HCT116 (cell line): ENCODE measurements around the gene PFDN5. TPM values are rescaled to one million over a fixed set of nuclear protein-coding genes. Genes with fewer than 3 reads are reported as not detected.

ENCODE experiments used
- ATAC-seq: fragments of 200-7000 bp; cut with Tn5 transposase; 2 replicates; pipeline ENCODE4 v1.9.1; 2020; ENCODE audit warnings: mild to moderate bottlenecking, moderate library complexity
- BruUV-seq: library from RNA; stranded (reverse); fragments of 400-500 nt; replicated peaks from 2 replicates; lab custom pipeline; 2021; lab: Mats Ljungman, UMichigan
- CTCF ChIA-PET: fragments of 300-600 bp; sonication (Branson Sonifier 250); formaldehyde crosslinking; loops from one replicate; lab custom pipeline; 2021; ENCODE audit warnings: antibody characterized with exemption; lab: Charles Lee
- POLR2A ChIA-PET: fragments of 300-600, 350-600 bp; sonication (Branson Sonifier 250); formaldehyde crosslinking; loops from one replicate; lab custom pipeline; 2021; ENCODE audit warnings: antibody characterized with exemption; lab: Charles Lee
- RAD21 ChIA-PET, 2 experiments: fragments of 300-600 bp; sonication (Branson Sonifier 250); formaldehyde crosslinking; loops; one replicate each; lab custom pipeline; 2023; ENCODE audit warnings: low total read pairs in 2 of 2; ENCODE audit not compliant: uncharacterized antibody in 2 of 2, unreplicated experiment in 2 of 2, low non-redundant PET in 1 of 2; lab: Charles Lee
- DNase-seq: peaks from one replicate; pipeline ENCODE4 v3.0.0-alpha.2; 2010; ENCODE audit warnings: low read depth, low spot score
- H2AFZ ChIP-seq: fragments of 200-600 bp; shearing (Covaris generic), sonication (generic); 2 replicates; pipeline ENCODE4 v1.6.1; 2017; ENCODE audit warnings: low read depth, mixed run types, mixed read lengths, antibody characterized with exemption, low read length; ENCODE audit not compliant: poor library complexity, severe bottlenecking
- H3K27ac ChIP-seq: 2 replicates; pipeline ENCODE4 v1.5.1; 2012; ENCODE audit warnings: low read depth, low read length
- H3K27me3 ChIP-seq: fragments of 200-600 bp; sonication (generic); 2 replicates; pipeline ENCODE4 v1.6.1; 2016; ENCODE audit warnings: mixed run types, low read length, mixed read lengths; ENCODE audit not compliant: insufficient read depth
- H3K36me3 ChIP-seq, 2 experiments: fragments of 200-500 bp in 1 of 2; fragments of 200-600 bp in 1 of 2; sonication (Bioruptor generic) in 1 of 2; sonication (generic) in 1 of 2; 2 replicates each; pipeline versions ENCODE4 v1.5.1 to v1.6.1; 2014 to 2016; ENCODE audit warnings: low read length in 2 of 2, inconsistent platforms in 1 of 2, mixed read lengths in 1 of 2, mixed run types in 1 of 2; ENCODE audit not compliant: insufficient read depth in 2 of 2, control insufficient read depth in 1 of 2
- H3K4me1 ChIP-seq, 2 experiments: fragments of 200-600 bp in 1 of 2; sonication (generic) in 1 of 2; 2 replicates each; pipeline versions ENCODE4 v1.5.1 to v1.6.1; 2012 to 2017; ENCODE audit warnings: low read length in 2 of 2, inconsistent platforms in 1 of 2, mild to moderate bottlenecking in 1 of 2, mixed read lengths in 1 of 2, mixed run types in 1 of 2, moderate library complexity in 1 of 2; ENCODE audit not compliant: insufficient read depth in 2 of 2, control insufficient read depth in 1 of 2
- H3K4me2 ChIP-seq: fragments of 200-600 bp; sonication (generic); 2 replicates; pipeline ENCODE4 v1.6.1; 2017; ENCODE audit warnings: mixed run types, low read length, mixed read lengths
- H3K4me3 ChIP-seq, 2 experiments: fragments of 200-600 bp in 1 of 2; sonication (generic) in 1 of 2; replicated peaks in 1 of 2; 2 replicates each; pipeline ENCODE4 v1.5.1; 2011 to 2016; ENCODE audit warnings: low read length in 2 of 2, control low read depth in 1 of 2, low read depth in 1 of 2, mild to moderate bottlenecking in 1 of 2, mixed read lengths in 1 of 2, mixed run types in 1 of 2
- H3K79me2 ChIP-seq: fragments of 200-600 bp; sonication (generic); 2 replicates; pipeline ENCODE4 v1.6.1; 2017; ENCODE audit warnings: mild to moderate bottlenecking, mixed run types, low read length, moderate library complexity, mixed read lengths; ENCODE audit not compliant: insufficient read depth
- H3K9ac ChIP-seq: fragments of 200-600 bp; sonication (generic); 2 replicates; pipeline ENCODE4 v1.6.1; 2016; ENCODE audit warnings: low read length, mixed read lengths
- H3K9me2 ChIP-seq: fragments of 200-600 bp; sonication (generic), shearing (Covaris generic); 2 replicates; pipeline ENCODE4 v1.6.1; 2017; ENCODE audit warnings: mixed run types, mild to moderate bottlenecking, moderate library complexity; ENCODE audit not compliant: insufficient read depth
- H3K9me3 ChIP-seq, 2 experiments: fragments of 200-500 bp in 1 of 2; fragments of 200-600 bp in 1 of 2; sonication (Bioruptor generic) in 1 of 2; sonication (generic) in 1 of 2; 2 replicates each; pipeline ENCODE4 v1.6.1; 2014 to 2017; ENCODE audit warnings: low read length in 2 of 2, mixed read lengths in 2 of 2, inconsistent platforms in 1 of 2, low read depth in 1 of 2, mild to moderate bottlenecking in 1 of 2, mixed run types in 1 of 2, moderate library complexity in 1 of 2; ENCODE audit not compliant: control insufficient read depth in 1 of 2, insufficient read depth in 1 of 2
- H4K20me1 ChIP-seq: fragments of 200-600 bp; sonication (generic), shearing (Covaris generic); 2 replicates; pipeline ENCODE4 v1.6.1; 2017; ENCODE audit warnings: mixed run types, mild to moderate bottlenecking, moderate library complexity; ENCODE audit not compliant: insufficient read depth
- ELF1 ChIP-seq: IDR thresholded peaks from 2 replicates; pipeline ENCODE4 v1.6.1; 2012; ENCODE audit warnings: low read depth, borderline replicate concordance
- EZH2 ChIP-seq: fragments of 200-600 bp; sonication (generic); IDR thresholded peaks from 2 replicates; pipeline ENCODE4 v1.6.1; 2017; ENCODE audit warnings: antibody characterized with exemption, mixed run types
- EZH2phosphoT487 ChIP-seq: fragments of 200-600 bp; IDR thresholded peaks from 2 replicates; pipeline ENCODE4 v1.6.1; 2018; ENCODE audit warnings: antibody characterized with exemption, borderline replicate concordance
- JUND ChIP-seq: IDR thresholded peaks from 2 replicates; pipeline ENCODE4 v1.6.1; 2012
- POLR2A ChIP-seq: IDR thresholded peaks from 2 replicates; pipeline ENCODE4 v1.7.0; 2011; ENCODE audit warnings: borderline replicate concordance; ENCODE audit not compliant: insufficient read depth, insufficient read length; ENCODE audit errors: extremely low read depth
- POLR2AphosphoS5 ChIP-seq: IDR thresholded peaks from 2 replicates; pipeline ENCODE4 v1.6.1; 2011; ENCODE audit warnings: mild to moderate bottlenecking, low read depth, low read length, moderate library complexity
- SIN3A ChIP-seq: IDR thresholded peaks from 2 replicates; pipeline ENCODE4 v1.6.1; 2012; ENCODE audit warnings: low read depth
- YY1 ChIP-seq: IDR thresholded peaks from 2 replicates; pipeline ENCODE4 v1.6.1; 2011; ENCODE audit warnings: low read length, low read depth, moderate library complexity, mild to moderate bottlenecking; ENCODE audit not compliant: insufficient replicate concordance; ENCODE audit errors: extremely low read depth
- intact Hi-C: fragments of 100-400 bp; cut with micrococcal nuclease; formaldehyde crosslinking; loops from 2 replicates; pipeline ENCODE4 v1.10.0; 2022
- total RNA-seq: library from RNA; stranded (reverse); gene quantifications from one replicate; pipeline ENCODE4 v1.2.1, GENCODE V29; 2021; ENCODE audit not compliant: unreplicated experiment
- TF ChIP-seq, protein P1 (sequence below): IDR thresholded peaks from 2 replicates; pipeline ENCODE4 v1.6.1; 2011; ENCODE audit warnings: mild to moderate bottlenecking, low read length, moderate library complexity; ENCODE audit not compliant: insufficient replicate concordance; ENCODE audit errors: extremely low read depth
- TF ChIP-seq, protein P2 (sequence below): IDR thresholded peaks from 2 replicates; pipeline ENCODE4 v1.6.1; 2012; ENCODE audit warnings: low read depth

The PFDN5 gene
- total RNA-seq, 1 experiment from 2014 or later = 318 TPM

DNA sequence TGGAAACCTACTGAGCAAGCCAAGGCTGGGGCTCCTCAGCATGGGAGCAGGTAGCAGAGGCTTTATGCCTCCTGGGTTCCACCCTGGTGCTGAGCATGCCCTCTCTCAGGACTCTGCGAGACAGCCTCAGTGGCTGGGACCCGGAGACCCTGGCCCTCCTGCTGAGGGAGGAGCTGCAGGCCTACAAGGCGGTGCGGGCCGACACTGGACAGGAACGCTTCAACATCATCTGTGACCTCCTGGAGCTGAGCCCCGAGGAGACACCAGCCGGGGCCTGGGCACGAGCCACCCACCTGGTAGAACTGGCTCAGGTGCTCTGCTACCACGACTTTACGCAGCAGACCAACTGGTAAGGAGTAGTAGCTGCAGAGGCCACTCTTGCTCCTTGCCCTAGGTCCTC lies 18.8 kb upstream of the PFDN5 start:
- TF ChIP-seq ELF1 (no peak), POLR2A (no peak), EZH2 (no peak), YY1 (no peak), JUND (no peak), POLR2AphosphoS5 (no peak), EZH2phosphoT487 (no peak)
- TF ChIP-seq, protein P1, sequence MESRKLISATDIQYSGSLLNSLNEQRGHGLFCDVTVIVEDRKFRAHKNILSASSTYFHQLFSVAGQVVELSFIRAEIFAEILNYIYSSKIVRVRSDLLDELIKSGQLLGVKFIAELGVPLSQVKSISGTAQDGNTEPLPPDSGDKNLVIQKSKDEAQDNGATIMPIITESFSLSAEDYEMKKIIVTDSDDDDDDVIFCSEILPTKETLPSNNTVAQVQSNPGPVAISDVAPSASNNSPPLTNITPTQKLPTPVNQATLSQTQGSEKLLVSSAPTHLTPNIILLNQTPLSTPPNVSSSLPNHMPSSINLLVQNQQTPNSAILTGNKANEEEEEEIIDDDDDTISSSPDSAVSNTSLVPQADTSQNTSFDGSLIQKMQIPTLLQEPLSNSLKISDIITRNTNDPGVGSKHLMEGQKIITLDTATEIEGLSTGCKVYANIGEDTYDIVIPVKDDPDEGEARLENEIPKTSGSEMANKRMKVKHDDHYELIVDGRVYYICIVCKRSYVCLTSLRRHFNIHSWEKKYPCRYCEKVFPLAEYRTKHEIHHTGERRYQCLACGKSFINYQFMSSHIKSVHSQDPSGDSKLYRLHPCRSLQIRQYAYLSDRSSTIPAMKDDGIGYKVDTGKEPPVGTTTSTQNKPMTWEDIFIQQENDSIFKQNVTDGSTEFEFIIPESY = no peak
- Histone ChIP-seq H3K4me1 (no peaks in the 10 kb centered on the region), H3K4me2 (no peak overlapping the region), H3K27me3 (no peaks in the 10 kb centered on the region), H4K20me1 (no peaks in the 10 kb centered on the region), H3K9ac (no peak overlapping the region), H3K27ac (no peak overlapping the region), H3K79me2 (no peaks in the 10 kb centered on the region; the same call in 1 of the 2 replicates), H2AFZ (no peak overlapping the region), H3K9me3 (no peaks in the 10 kb centered on the region), H3K36me3 (peaks cover 16 to 52% of the 10 kb centered on the region in 2 experiments), H3K4me3 (no peak overlapping the region), H3K9me2 (no peaks in the 10 kb centered on the region)
- ATAC-seq (no peak; the same call in 1 of the 2 replicates), DNase-seq (no peak)
- RAD21 ChIA-PET = no interaction called here
- CTCF ChIA-PET = no interaction called here
- no TSS peak for BruUV-seq
- intact Hi-C loops = no loop called here
- POLR2A ChIA-PET = no interaction called here

DNA sequence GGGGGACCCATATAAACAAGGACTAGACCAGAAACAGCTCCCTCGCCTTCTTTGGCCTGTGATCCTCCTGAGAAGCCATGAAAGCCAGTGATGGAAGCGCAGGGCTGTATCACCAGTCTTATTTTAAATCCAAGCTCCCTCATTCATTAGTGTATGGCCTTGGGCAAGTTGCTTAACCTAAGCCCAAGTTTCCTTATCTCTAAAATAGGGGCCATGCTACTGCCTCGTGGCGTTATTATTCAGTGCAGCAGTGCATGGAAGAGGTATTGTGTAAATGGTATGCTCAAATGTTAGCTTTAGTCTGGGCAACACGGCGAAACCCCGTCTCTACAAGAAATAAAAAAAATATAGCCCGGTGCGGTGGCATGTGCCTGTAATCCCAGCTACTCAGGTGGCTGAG lies 17.4 kb upstream of the PFDN5 start:
- Histone ChIP-seq H3K4me2 (no peak overlapping the region), H3K27me3 (no peaks in the 10 kb centered on the region), H3K36me3 (peaks cover 22 to 59% of the 10 kb centered on the region in 2 experiments), H2AFZ (no peak overlapping the region), H3K4me3 (no peak overlapping the region), H3K27ac (no peak overlapping the region)
- ChIA-PET RAD21 (no interaction called here), CTCF (interaction anchor here (0.8 kb wide), 1 partner anchor 97 kb away, joined by 4 read pairs; the partner anchor contains the start of genes CSAD and ZNF740)
- TF ChIP-seq, protein P2, sequence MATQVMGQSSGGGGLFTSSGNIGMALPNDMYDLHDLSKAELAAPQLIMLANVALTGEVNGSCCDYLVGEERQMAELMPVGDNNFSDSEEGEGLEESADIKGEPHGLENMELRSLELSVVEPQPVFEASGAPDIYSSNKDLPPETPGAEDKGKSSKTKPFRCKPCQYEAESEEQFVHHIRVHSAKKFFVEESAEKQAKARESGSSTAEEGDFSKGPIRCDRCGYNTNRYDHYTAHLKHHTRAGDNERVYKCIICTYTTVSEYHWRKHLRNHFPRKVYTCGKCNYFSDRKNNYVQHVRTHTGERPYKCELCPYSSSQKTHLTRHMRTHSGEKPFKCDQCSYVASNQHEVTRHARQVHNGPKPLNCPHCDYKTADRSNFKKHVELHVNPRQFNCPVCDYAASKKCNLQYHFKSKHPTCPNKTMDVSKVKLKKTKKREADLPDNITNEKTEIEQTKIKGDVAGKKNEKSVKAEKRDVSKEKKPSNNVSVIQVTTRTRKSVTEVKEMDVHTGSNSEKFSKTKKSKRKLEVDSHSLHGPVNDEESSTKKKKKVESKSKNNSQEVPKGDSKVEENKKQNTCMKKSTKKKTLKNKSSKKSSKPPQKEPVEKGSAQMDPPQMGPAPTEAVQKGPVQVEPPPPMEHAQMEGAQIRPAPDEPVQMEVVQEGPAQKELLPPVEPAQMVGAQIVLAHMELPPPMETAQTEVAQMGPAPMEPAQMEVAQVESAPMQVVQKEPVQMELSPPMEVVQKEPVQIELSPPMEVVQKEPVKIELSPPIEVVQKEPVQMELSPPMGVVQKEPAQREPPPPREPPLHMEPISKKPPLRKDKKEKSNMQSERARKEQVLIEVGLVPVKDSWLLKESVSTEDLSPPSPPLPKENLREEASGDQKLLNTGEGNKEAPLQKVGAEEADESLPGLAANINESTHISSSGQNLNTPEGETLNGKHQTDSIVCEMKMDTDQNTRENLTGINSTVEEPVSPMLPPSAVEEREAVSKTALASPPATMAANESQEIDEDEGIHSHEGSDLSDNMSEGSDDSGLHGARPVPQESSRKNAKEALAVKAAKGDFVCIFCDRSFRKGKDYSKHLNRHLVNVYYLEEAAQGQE = no peak
- TF ChIP-seq JUND = no peak
- TF ChIP-seq EZH2 = no peak
- no peak for TF ChIP-seq SIN3A
- TF ChIP-seq, all 23 proteins: peak for 0
- Histone ChIP-seq H3K4me1 (no peaks in the 10 kb centered on the region), H3K9me2 (no peaks in the 10 kb centered on the region), H3K79me2 (no peaks in the 10 kb centered on the region), H3K9me3 (no peaks in the 10 kb centered on the region), H3K9ac (no peak overlapping the region), H4K20me1 (no peaks in the 10 kb centered on the region)
- POLR2A ChIA-PET = no interaction called here
- intact Hi-C loops = no loop called here
- no TSS peak for BruUV-seq
- ATAC-seq (no peak), DNase-seq (no peak)
